Natural killer cell (primary cell): ENCODE measurements around the gene SEC14L2. TPM values are rescaled to one million over a fixed set of nuclear protein-coding genes. Genes with fewer than 3 reads are reported as not detected.

Experiments
- ATAC-seq, 3 donors: fragments of 150-1000 bp in 2 of 3; fragments of 200-7000 bp in 1 of 3; cut with Tn5 transposase; 1 replicate in 1 of 3; 2 replicates in 2 of 3; pipeline ENCODE4 v1.10.0; 2021; ENCODE audit warnings: mild to moderate bottlenecking in 2 of 3, moderate library complexity in 2 of 3
- DNase-seq, 2 donors: peaks; one replicate each; pipeline versions ENCODE4 v3.0.0 to v3.0.0-alpha.2; 2013 to 2021; ENCODE audit warnings: mixed read lengths in 1 of 2
- H3K27ac ChIP-seq: one replicate; pipeline ENCODE4 v1.5.1; 2013; ENCODE audit warnings: mild to moderate bottlenecking, low read length
- H3K27me3 ChIP-seq: one replicate; pipeline ENCODE4 v1.6.1; 2013; ENCODE audit warnings: low read length; ENCODE audit not compliant: control insufficient read depth, insufficient read depth
- H3K36me3 ChIP-seq: one replicate; pipeline ENCODE4 v1.6.1; 2013; ENCODE audit warnings: low read length; ENCODE audit not compliant: control insufficient read depth, insufficient read depth
- H3K4me1 ChIP-seq: one replicate; pipeline ENCODE4 v1.6.1; 2013; ENCODE audit warnings: low read length; ENCODE audit not compliant: control insufficient read depth, insufficient read depth
- H3K4me3 ChIP-seq: one replicate; pipeline ENCODE4 v1.5.1; 2013; ENCODE audit warnings: low read length
- H3K9me3 ChIP-seq: one replicate; pipeline ENCODE4 v1.6.1; 2013; ENCODE audit warnings: low read length; ENCODE audit not compliant: control insufficient read depth, insufficient read depth
- H3K27ac Mint-ChIP-seq, 2 donors: one replicate each; pipeline ENCODE4 v1.8.0; 2022; ENCODE audit warnings: mild to moderate bottlenecking in 2 of 2, mixed read lengths in 2 of 2, moderate library complexity in 1 of 2
- H3K27me3 Mint-ChIP-seq, 2 donors: one replicate each; pipeline ENCODE4 v1.8.0; 2022; ENCODE audit warnings: low read depth in 2 of 2, mixed read lengths in 2 of 2
- H3K36me3 Mint-ChIP-seq: one replicate; pipeline ENCODE4 v1.8.0; 2022; ENCODE audit warnings: mixed read lengths
- H3K4me1 Mint-ChIP-seq, 2 donors: one replicate each; pipeline ENCODE4 v1.8.0; 2022; ENCODE audit warnings: mixed read lengths in 2 of 2
- H3K4me3 Mint-ChIP-seq: one replicate; pipeline ENCODE4 v1.8.0; 2022; ENCODE audit warnings: mild to moderate bottlenecking, moderate library complexity, mixed read lengths
- H3K9me3 Mint-ChIP-seq, 2 donors: one replicate each; pipeline ENCODE4 v1.8.0; 2022; ENCODE audit warnings: mixed read lengths in 2 of 2
- WGBS: methylation state at CpG from one replicate; pipeline ENCODE4 v1.1.7; 2013; ENCODE audit warnings: missing lambda C conversion rate; ENCODE audit not compliant: insufficient coverage; 5-methylcytosine and 5-hydroxymethylcytosine counted together
- intact Hi-C: fragments of 100-400 bp; cut with micrococcal nuclease; formaldehyde crosslinking; loops from one replicate; pipeline ENCODE4 v1.14.2; 2022
- total RNA-seq, 4 donors: library from RNA; stranded (reverse); fragments of 120-200 nt in 1 of 4; gene quantifications; one replicate each; pipeline versions ENCODE4 v1.2.3 to v1.2.4, GENCODE V29; 2013 to 2022
- TF ChIP-seq, protein P1 (sequence below): fragments of 200-600 bp; IDR thresholded peaks from one replicate; pipeline ENCODE4 v1.8.0; 2022; ENCODE audit warnings: antibody characterized with exemption

SEC14L2 gene
- total RNA-seq, 3 donors from 2014 or later (not counting 1 experiment from before 2014, with no cell fraction given), result 0.71 to 6.6 (median 2.7) TPM

- Histone ChIP-seq H3K27ac (no peak overlapping the region), H3K4me1 (peaks cover 15% of the 10 kb centered on the region), H3K9me3 (no peaks in the 10 kb centered on the region), H3K4me3 (no peak overlapping the region), H3K27me3 (peaks cover 10% of the 10 kb centered on the region), H3K36me3 (no peaks in the 10 kb centered on the region)
- DNase-seq, result peak in 1 of 2 donors; percentile 35
- peak; percentile 77 to 96 (median 78) for ATAC-seq
- H3K4me1 Mint-ChIP-seq, result peaks cover 8% of the 10 kb centered on the region in 2 donors
- peaks cover 7 to 22% of the 10 kb centered on the region in 2 donors for H3K27me3 Mint-ChIP-seq
- H3K9me3 Mint-ChIP-seq, result no peaks in the 10 kb centered on the region
- TF ChIP-seq, protein P1, sequence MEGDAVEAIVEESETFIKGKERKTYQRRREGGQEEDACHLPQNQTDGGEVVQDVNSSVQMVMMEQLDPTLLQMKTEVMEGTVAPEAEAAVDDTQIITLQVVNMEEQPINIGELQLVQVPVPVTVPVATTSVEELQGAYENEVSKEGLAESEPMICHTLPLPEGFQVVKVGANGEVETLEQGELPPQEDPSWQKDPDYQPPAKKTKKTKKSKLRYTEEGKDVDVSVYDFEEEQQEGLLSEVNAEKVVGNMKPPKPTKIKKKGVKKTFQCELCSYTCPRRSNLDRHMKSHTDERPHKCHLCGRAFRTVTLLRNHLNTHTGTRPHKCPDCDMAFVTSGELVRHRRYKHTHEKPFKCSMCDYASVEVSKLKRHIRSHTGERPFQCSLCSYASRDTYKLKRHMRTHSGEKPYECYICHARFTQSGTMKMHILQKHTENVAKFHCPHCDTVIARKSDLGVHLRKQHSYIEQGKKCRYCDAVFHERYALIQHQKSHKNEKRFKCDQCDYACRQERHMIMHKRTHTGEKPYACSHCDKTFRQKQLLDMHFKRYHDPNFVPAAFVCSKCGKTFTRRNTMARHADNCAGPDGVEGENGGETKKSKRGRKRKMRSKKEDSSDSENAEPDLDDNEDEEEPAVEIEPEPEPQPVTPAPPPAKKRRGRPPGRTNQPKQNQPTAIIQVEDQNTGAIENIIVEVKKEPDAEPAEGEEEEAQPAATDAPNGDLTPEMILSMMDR, result no peak
- intact Hi-C loops, result no loop called here
- no peaks in the 10 kb centered on the region for H3K36me3 Mint-ChIP-seq
- peak overlapping the region; percentile 70 to 74 for H3K27ac Mint-ChIP-seq
- WGBS, result 47% methylated on average over 3 of the region's 4 CpGs
- H3K4me3 Mint-ChIP-seq, result peak overlapping the region; percentile 2
Measured at GRCh38 chr22:30472994-30473720, 76.3 kb downstream of the SEC14L2 start.

DNA sequence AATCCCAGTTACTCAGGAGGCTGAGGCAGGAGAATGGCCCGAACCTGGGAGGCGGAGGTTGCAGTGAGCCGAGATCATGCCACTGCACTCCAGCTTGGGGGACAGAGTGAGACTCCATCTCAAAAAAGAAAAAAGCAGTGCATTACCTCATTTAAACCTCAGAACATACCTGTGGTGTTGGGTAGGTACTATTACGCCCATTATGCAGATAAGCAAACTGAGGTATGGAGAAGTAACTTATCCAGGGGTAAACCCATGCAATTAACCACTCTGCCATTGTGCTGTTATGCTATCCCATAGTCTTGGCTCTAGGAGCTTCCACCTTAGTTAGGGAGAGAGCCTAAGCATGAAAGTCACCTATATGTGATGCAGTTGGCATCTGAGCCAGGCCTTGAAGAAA is 77.3 kb downstream of the SEC14L2 start:
- Histone ChIP-seq H3K27me3 (peaks cover 10% of the 10 kb centered on the region), H3K9me3 (no peaks in the 10 kb centered on the region), H3K4me3 (no peak overlapping the region), H3K36me3 (no peaks in the 10 kb centered on the region), H3K4me1 (peaks cover 15% of the 10 kb centered on the region), H3K27ac (no peak overlapping the region)
- no peaks in the 10 kb centered on the region for H3K36me3 Mint-ChIP-seq
- H3K27ac Mint-ChIP-seq, result no peak overlapping the region
- H3K4me1 Mint-ChIP-seq, result peaks cover 8% of the 10 kb centered on the region in 2 donors
- intact Hi-C loops, result no loop called here
- no peaks in the 10 kb centered on the region for H3K9me3 Mint-ChIP-seq
- DNase-seq (no peak), ATAC-seq (no peak)
- TF ChIP-seq, protein P1, result no peak
- H3K27me3 Mint-ChIP-seq, result peaks cover 7 to 22% of the 10 kb centered on the region in 2 donors
- no peak overlapping the region for H3K4me3 Mint-ChIP-seq
- 98% methylated on average over 3 of the region's 4 CpGs for WGBS

Other genes with a start within 250 kb of the SEC14L2 start
- 1 to 10 TPM; 2.0 to 2.7 (median 2.6) TPM for gene LIF, start 150.3 kb upstream of the SEC14L2 start, total RNA-seq
- 100 to 1,000 TPM in 1 of 3 donors, 10 to 100 TPM in 2; 17.4 to 142 (median 18.1) TPM for gene OSM, start 130.2 kb upstream of the SEC14L2 start, total RNA-seq
- 10 to 100 TPM in 1 of 3 donors, 1 to 10 TPM in 2; 7.0 to 11.9 (median 8.8) TPM for gene CASTOR1, start 107.5 kb upstream of the SEC14L2 start, total RNA-seq
- gene TBC1D10A, start 70.1 kb upstream of the SEC14L2 start, total RNA-seq, result 10 to 100 TPM; 38.9 to 48.0 (median 47.9) TPM
- 100 to 1,000 TPM; 309 to 340 (median 319) TPM for gene SF3A1, start 40.1 kb upstream of the SEC14L2 start, total RNA-seq
- 1 to 10 TPM; 7.7 to 9.7 (median 8.4) TPM for gene CCDC157, start 40.0 kb upstream of the SEC14L2 start, total RNA-seq
- 1 to 10 TPM; 7.5 to 9.8 (median 9.5) TPM for gene RNF215, start 9.6 kb upstream of the SEC14L2 start, total RNA-seq
- gene MTFP1, start 28.8 kb downstream of the SEC14L2 start, total RNA-seq, result 10 to 100 TPM; 15.7 to 17.5 (median 17.2) TPM
- not detected for gene SEC14L3, start 75.0 kb downstream of the SEC14L2 start, total RNA-seq
- not detected for gene SEC14L4, start 108.7 kb downstream of the SEC14L2 start, total RNA-seq
- gene SEC14L6, start 149.7 kb downstream of the SEC14L2 start, total RNA-seq, result under 1 TPM in 2 of 3 donors, not detected in 1; 0.18 to 0.23 TPM
- gene GAL3ST1, start 177.6 kb downstream of the SEC14L2 start, total RNA-seq, result not detected
- gene PES1, start 194.9 kb downstream of the SEC14L2 start, total RNA-seq, result 10 to 100 TPM; 30.9 to 39.7 (median 34.9) TPM
- 1 to 10 TPM in 1 of 3 donors, under 1 TPM in 2; 0.42 to 1.2 (median 0.95) TPM for gene TCN2, start 210.2 kb downstream of the SEC14L2 start, total RNA-seq
- 1 to 10 TPM; 2.9 to 5.8 (median 2.9) TPM for gene SLC35E4, start 238.8 kb downstream of the SEC14L2 start, total RNA-seq